ENCODE measurements around the gene ANKRD55. TPM values are rescaled to one million over a fixed set of nuclear protein-coding genes. Genes with fewer than 3 reads are reported as not detected.
"Not testable (repeated sequence)": the region's sequence is repeated elsewhere in the genome, so short reads cannot be mapped to it uniquely, and the experiment has no call there.

The ANKRD55 gene
- total RNA-seq, 2 experiments from 2014 or later, result not detected

DNA sequence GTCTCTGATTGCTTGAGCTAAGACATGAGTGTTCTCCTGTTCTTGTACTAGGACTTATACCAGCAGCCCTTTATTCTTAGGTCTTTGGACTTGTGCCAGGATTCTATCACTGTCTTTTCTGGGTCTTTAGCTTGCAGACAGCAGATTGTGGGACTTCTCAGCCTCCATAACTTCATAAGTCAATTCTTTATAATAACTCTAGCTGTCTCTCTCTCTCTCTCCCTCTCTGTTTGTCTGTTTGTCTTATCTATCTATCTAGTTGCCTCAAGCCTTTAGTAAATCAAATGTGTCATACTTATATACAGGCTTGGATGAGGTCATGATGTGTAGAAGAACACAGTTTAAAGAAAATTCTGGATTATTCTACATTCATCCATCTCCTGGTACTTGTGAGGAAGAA, 11.5 kb upstream of the ANKRD55 start:
- Histone ChIP-seq H3K9me2 (ENCODE audit: insufficient read depth, low read length) (no peaks in the 10 kb centered on the region), H3K27ac (ENCODE audit: low read depth, low read length, poor library complexity, severe bottlenecking) (no peak overlapping the region), H3K4me3 (ENCODE audit: low read depth, low read length, poor library complexity, severe bottlenecking) (no peak overlapping the region), H4K20me1 (ENCODE audit: insufficient read depth, low read length) (no peaks in the 10 kb centered on the region), H3K4me2 (ENCODE audit: low read length) (no peak overlapping the region), H3K36me3 (ENCODE audit: insufficient read depth, low read length) (no peaks in the 10 kb centered on the region), H2AFZ (ENCODE audit: low read length) (no peak overlapping the region), H3K4me1 (ENCODE audit: insufficient read depth, low read length, poor library complexity, severe bottlenecking) (no peaks in the 10 kb centered on the region), H3K9me3 (ENCODE audit: low read length) (0 out of 2 replicates have a peak, but pooled peaks cover 2% of the 10 kb centered on the region), H3K79me2 (ENCODE audit: insufficient read depth, low read depth, low read length) (no peaks in the 10 kb centered on the region)
- no TSS peak for BruUV-seq (replicated peaks)
- ChIA-PET CTCF (ENCODE audit: unreplicated experiment) (no interaction called here), POLR2A (no interaction called here)
- TF ChIP-seq, protein P1, sequence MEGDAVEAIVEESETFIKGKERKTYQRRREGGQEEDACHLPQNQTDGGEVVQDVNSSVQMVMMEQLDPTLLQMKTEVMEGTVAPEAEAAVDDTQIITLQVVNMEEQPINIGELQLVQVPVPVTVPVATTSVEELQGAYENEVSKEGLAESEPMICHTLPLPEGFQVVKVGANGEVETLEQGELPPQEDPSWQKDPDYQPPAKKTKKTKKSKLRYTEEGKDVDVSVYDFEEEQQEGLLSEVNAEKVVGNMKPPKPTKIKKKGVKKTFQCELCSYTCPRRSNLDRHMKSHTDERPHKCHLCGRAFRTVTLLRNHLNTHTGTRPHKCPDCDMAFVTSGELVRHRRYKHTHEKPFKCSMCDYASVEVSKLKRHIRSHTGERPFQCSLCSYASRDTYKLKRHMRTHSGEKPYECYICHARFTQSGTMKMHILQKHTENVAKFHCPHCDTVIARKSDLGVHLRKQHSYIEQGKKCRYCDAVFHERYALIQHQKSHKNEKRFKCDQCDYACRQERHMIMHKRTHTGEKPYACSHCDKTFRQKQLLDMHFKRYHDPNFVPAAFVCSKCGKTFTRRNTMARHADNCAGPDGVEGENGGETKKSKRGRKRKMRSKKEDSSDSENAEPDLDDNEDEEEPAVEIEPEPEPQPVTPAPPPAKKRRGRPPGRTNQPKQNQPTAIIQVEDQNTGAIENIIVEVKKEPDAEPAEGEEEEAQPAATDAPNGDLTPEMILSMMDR (conservative IDR thresholded peaks at IDR 0.05; ENCODE audit: low read length), result no peak
- TF ChIP-seq EZH2phosphoT487 (IDR thresholded peaks at IDR 0.05; ENCODE audit: borderline replicate concordance, low read depth, low read length), result no peak
- intact Hi-C loops (cut with micrococcal nuclease; ENCODE audit: unreplicated experiment), result no loop called here
- no peak for DNase-seq (ENCODE audit: low spot score)

DNA sequence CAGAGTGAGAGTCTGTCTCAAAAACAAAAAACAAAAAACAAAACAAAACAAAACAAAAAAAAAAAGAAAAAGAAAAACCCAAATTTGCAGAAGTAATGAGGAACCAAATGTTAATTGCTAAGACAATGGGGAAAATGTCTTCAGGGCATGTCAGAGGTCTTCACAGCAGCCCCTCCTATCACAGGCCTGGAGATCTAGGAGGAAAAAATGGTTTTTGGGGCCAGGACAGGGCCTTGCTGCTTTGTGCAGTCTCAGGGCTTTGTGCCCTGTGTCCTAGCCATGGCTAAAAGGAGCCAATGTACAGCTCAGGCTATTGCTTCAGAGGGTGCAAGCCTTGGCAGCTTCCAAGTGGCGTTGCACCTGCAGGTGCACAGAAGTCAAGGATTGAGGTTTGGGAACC, 9.1 kb upstream of the ANKRD55 start:
- H3K9me2 ChIP-seq (ENCODE audit: insufficient read depth, low read length); H4K20me1 ChIP-seq (ENCODE audit: insufficient read depth, low read length); POLR2A ChIA-PET; H3K4me2 ChIP-seq (ENCODE audit: low read length); H3K36me3 ChIP-seq (ENCODE audit: insufficient read depth, low read length); H3K4me3 ChIP-seq (ENCODE audit: low read depth, low read length, poor library complexity, severe bottlenecking); BruUV-seq (replicated peaks); H2AFZ ChIP-seq (ENCODE audit: low read length); intact Hi-C loops (cut with micrococcal nuclease; ENCODE audit: unreplicated experiment); H3K4me1 ChIP-seq (ENCODE audit: insufficient read depth, low read length, poor library complexity, severe bottlenecking); H3K27ac ChIP-seq (ENCODE audit: low read depth, low read length, poor library complexity, severe bottlenecking); DNase-seq (ENCODE audit: low spot score); H3K9me3 ChIP-seq (ENCODE audit: low read length); CTCF ChIA-PET (ENCODE audit: unreplicated experiment); H3K79me2 ChIP-seq (ENCODE audit: insufficient read depth, low read depth, low read length): not testable (repeated sequence)

DNA sequence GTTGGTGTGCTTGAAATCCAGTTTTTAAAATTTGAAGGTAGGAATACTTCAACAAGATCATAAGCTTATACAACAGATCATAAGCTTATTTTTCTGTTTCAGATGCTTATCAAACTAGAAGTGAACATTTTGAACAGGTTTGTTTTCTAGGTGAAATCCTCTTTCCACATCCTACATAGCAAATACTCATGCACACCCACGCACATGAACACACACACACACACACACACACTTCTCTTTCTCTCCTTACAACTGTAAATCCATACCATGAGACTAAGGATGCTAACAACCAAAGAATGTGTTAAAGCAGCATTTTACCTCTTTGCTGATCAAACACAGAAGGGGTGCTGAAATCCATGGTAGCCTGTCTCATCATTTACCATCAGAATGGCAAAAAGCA, 592 bp downstream of the ANKRD55 start:
- Histone ChIP-seq H3K4me2 (ENCODE audit: low read length) (no peak overlapping the region), H3K9me3 (ENCODE audit: low read length) (no peaks in the 10 kb centered on the region), H4K20me1 (ENCODE audit: insufficient read depth, low read length) (no peaks in the 10 kb centered on the region), H3K4me1 (ENCODE audit: insufficient read depth, low read length, poor library complexity, severe bottlenecking) (no peaks in the 10 kb centered on the region), H2AFZ (ENCODE audit: low read length) (no peak overlapping the region), H3K79me2 (ENCODE audit: insufficient read depth, low read depth, low read length) (no peaks in the 10 kb centered on the region), H3K9me2 (ENCODE audit: insufficient read depth, low read length) (no peaks in the 10 kb centered on the region), H3K27ac (ENCODE audit: low read depth, low read length, poor library complexity, severe bottlenecking) (no peak overlapping the region), H3K36me3 (ENCODE audit: insufficient read depth, low read length) (no peaks in the 10 kb centered on the region), H3K4me3 (ENCODE audit: low read depth, low read length, poor library complexity, severe bottlenecking) (no peak overlapping the region)
- POLR2A ChIA-PET, result interaction anchor here (0.7 kb wide), 1 partner anchor 958 kb away, joined by 3 read pairs; no protein-coding TSS in a partner anchor
- TF ChIP-seq, protein P1 (conservative IDR thresholded peaks at IDR 0.05; ENCODE audit: low read length), result no peak
- TF ChIP-seq EZH2phosphoT487 (IDR thresholded peaks at IDR 0.05; ENCODE audit: borderline replicate concordance, low read depth, low read length), result no peak
- CTCF ChIA-PET (ENCODE audit: unreplicated experiment), result no interaction called here
- intact Hi-C loops (cut with micrococcal nuclease; ENCODE audit: unreplicated experiment), result no loop called here
- no TSS peak for BruUV-seq (replicated peaks)
- DNase-seq (ENCODE audit: low spot score), result no peak
